Loucy (cell line): ENCODE data around the gene ICAM4.
"Not testable (repeated sequence)": the region's sequence is repeated elsewhere in the genome, so short reads cannot be mapped to it uniquely, and the experiment has no call there.

Source experiments
- EZH2phosphoT487 ChIP-seq: fragments of 200-600 bp; IDR thresholded peaks from 2 replicates; pipeline ENCODE4 v1.6.1; 2018; ENCODE audit warnings: antibody characterized with exemption, mild to moderate bottlenecking, moderate library complexity, borderline replicate concordance
- TF ChIP-seq, protein P1 (sequence below): fragments of 200-600 bp; sonication (generic); conservative IDR thresholded peaks from 2 replicates; pipeline ENCODE4 v1.5.1; 2014; ENCODE audit warnings: mild to moderate bottlenecking, antibody characterized with exemption, low read length

DNA sequence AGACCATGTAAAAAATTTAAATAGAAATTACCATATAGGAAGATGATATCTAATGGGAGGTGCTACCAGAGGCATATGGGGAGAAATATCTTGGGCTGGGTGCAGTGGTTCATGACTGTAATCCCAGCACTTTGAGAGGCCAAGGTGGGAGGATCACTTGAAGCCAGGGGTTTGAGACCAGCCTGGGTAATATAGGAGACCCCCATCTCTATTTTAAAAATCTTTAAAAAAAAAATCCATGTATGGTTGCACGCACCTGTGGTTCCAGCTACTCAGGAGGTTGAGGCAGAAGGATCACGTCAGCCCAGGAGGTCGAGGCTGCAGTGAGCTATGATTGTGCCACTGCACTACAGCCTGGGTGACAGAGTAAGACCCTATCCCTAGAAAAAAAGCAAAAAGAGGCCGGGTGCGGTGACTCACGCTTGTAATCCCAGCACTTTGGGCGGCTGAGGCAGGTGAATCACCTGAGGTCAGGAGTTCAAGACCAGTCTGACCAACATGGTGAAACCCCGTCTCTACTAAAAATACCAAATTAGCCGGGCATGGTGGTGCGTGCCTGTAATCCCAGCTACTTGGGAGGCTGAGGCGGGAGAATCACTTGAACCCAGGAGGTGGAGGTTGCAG lies 44.8 kb upstream of the ICAM4 start:
- TF ChIP-seq, protein P1, sequence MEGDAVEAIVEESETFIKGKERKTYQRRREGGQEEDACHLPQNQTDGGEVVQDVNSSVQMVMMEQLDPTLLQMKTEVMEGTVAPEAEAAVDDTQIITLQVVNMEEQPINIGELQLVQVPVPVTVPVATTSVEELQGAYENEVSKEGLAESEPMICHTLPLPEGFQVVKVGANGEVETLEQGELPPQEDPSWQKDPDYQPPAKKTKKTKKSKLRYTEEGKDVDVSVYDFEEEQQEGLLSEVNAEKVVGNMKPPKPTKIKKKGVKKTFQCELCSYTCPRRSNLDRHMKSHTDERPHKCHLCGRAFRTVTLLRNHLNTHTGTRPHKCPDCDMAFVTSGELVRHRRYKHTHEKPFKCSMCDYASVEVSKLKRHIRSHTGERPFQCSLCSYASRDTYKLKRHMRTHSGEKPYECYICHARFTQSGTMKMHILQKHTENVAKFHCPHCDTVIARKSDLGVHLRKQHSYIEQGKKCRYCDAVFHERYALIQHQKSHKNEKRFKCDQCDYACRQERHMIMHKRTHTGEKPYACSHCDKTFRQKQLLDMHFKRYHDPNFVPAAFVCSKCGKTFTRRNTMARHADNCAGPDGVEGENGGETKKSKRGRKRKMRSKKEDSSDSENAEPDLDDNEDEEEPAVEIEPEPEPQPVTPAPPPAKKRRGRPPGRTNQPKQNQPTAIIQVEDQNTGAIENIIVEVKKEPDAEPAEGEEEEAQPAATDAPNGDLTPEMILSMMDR, result not testable (repeated sequence)
- not testable (repeated sequence) for TF ChIP-seq EZH2phosphoT487
